HL-60/S4 treated with retinoic acid at 250 ng/mL for 4 days and 3 days (cell line): Measurements from ENCODE around the gene GIGYF2.

ENCODE experiments used
- in situ Hi-C: fragments of 300-500 bp; cut with MboI; formaldehyde crosslinking; loops from 2 replicates; pipeline ENCODE4 v1.7.0; 2022; ENCODE audit warnings: low sequenced_read_pairs

Gene GIGYF2

GRCh38 chr2:232876161-232876977 lies 179.2 kb downstream of the GIGYF2 start:
- in situ Hi-C loops: no loop called here

- in situ Hi-C loops: no loop called here
These were observed 179.9 kb downstream of the GIGYF2 start for GRCh38 chr2:232876978-232877441.

- in situ Hi-C loops: no loop called here
These were observed 180.9 kb downstream of the GIGYF2 start for GRCh38 chr2:232877940-232878511.

GRCh38 chr2:232878855-232879617 lies 181.9 kb downstream of the GIGYF2 start:
- in situ Hi-C loops: no loop called here

GRCh38 chr2:232879618-232880494 lies 182.7 kb downstream of the GIGYF2 start:
- in situ Hi-C loops: no loop called here

- in situ Hi-C loops: no loop called here
These were observed 183.7 kb downstream of the GIGYF2 start for GRCh38 chr2:232880764-232881351.

- in situ Hi-C loops: no loop called here
These were observed 185.0 kb downstream of the GIGYF2 start for GRCh38 chr2:232882085-232882484.

GRCh38 chr2:232882505-232883115 lies 185.5 kb downstream of the GIGYF2 start:
- in situ Hi-C loops: no loop called here

GRCh38 chr2:232883116-232883721 lies 186.1 kb downstream of the GIGYF2 start:
- in situ Hi-C loops: no loop called here

GRCh38 chr2:232884001-232884421 lies 186.9 kb downstream of the GIGYF2 start:
- in situ Hi-C loops: no loop called here

- in situ Hi-C loops: no loop called here
These were observed 187.6 kb downstream of the GIGYF2 start for GRCh38 chr2:232884549-232885263.

GRCh38 chr2:232885264-232885961 lies 188.3 kb downstream of the GIGYF2 start:
- in situ Hi-C loops: no loop called here

- in situ Hi-C loops: no loop called here
These were observed 189.0 kb downstream of the GIGYF2 start for GRCh38 chr2:232886176-232886575.

- in situ Hi-C loops: no loop called here
These were observed 189.5 kb downstream of the GIGYF2 start for GRCh38 chr2:232886632-232887031.

- in situ Hi-C loops: no loop called here
These were observed 190.2 kb downstream of the GIGYF2 start for GRCh38 chr2:232887171-232887850.

- in situ Hi-C loops: no loop called here
These were observed 191.1 kb downstream of the GIGYF2 start for GRCh38 chr2:232888099-232888836.
